ENCODE data around the gene ATXN10.

Gene ATXN10

GRCh38 chr22:45769569-45770210 lies 98.1 kb downstream of the ATXN10 start:
- Histone ChIP-seq H3K4me3 (ENCODE audit: low read depth in 1 of 2, low read length in 2 of 2) (no peak overlapping the region), H3K4me1 (ENCODE audit: control insufficient read depth in 1 of 2, insufficient read depth in 2 of 2, low read length in 2 of 2) (peaks cover 0 to 3% of the 10 kb centered on the region in 2 donors), H3K27me3 (ENCODE audit: low read depth, low read length) (no peaks in the 10 kb centered on the region), H3K27ac (ENCODE audit: low read length) (no peak overlapping the region), H3K36me3 (ENCODE audit: control insufficient read depth in 1 of 2, insufficient read depth in 2 of 2, low read length in 2 of 2) (peaks cover 0 to 13% of the 10 kb centered on the region in 2 donors), H3K9me3 (ENCODE audit: control insufficient read depth in 1 of 2, low read length in 2 of 2) (no peaks in the 10 kb centered on the region)

- Histone ChIP-seq H3K36me3 (ENCODE audit: control insufficient read depth in 1 of 2, insufficient read depth in 2 of 2, low read length in 2 of 2) (peaks cover 0 to 11% of the 10 kb centered on the region in 2 donors), H3K4me1 (ENCODE audit: control insufficient read depth in 1 of 2, insufficient read depth in 2 of 2, low read length in 2 of 2) (peaks cover 0 to 3% of the 10 kb centered on the region in 2 donors)
These were observed 98.9 kb downstream of the ATXN10 start for GRCh38 chr22:45770506-45770905.

GRCh38 chr22:45771057-45771456 lies 99.4 kb downstream of the ATXN10 start:
- no peak overlapping the region for H3K27ac ChIP-seq (ENCODE audit: low read length)
- H3K4me3 ChIP-seq (ENCODE audit: low read depth in 1 of 2, low read length in 2 of 2), result no peak overlapping the region
- H3K4me1 ChIP-seq (ENCODE audit: control insufficient read depth in 1 of 2, insufficient read depth in 2 of 2, low read length in 2 of 2), result peaks cover 0 to 3% of the 10 kb centered on the region in 2 donors
- no peaks in the 10 kb centered on the region for H3K27me3 ChIP-seq (ENCODE audit: low read depth, low read length)
- H3K9me3 ChIP-seq (ENCODE audit: control insufficient read depth in 1 of 2, low read length in 2 of 2), result no peaks in the 10 kb centered on the region
- peaks cover 0 to 11% of the 10 kb centered on the region in 2 donors for H3K36me3 ChIP-seq (ENCODE audit: control insufficient read depth in 1 of 2, insufficient read depth in 2 of 2, low read length in 2 of 2)

More at GRCh38 chr22:45770506-45770905, 98.9 kb downstream of the ATXN10 start:
- no peak overlapping the region for H3K27ac ChIP-seq (ENCODE audit: low read length)
- H3K4me3 ChIP-seq (ENCODE audit: low read depth in 1 of 2, low read length in 2 of 2), result no peak overlapping the region
- H3K27me3 ChIP-seq (ENCODE audit: low read depth, low read length), result no peaks in the 10 kb centered on the region
- no peaks in the 10 kb centered on the region for H3K9me3 ChIP-seq (ENCODE audit: control insufficient read depth in 1 of 2, low read length in 2 of 2)

- Histone ChIP-seq H3K4me3 (ENCODE audit: low read depth in 1 of 2, low read length in 2 of 2) (no peak overlapping the region), H3K4me1 (ENCODE audit: control insufficient read depth in 1 of 2, insufficient read depth in 2 of 2, low read length in 2 of 2) (peaks cover 0 to 3% of the 10 kb centered on the region in 2 donors), H3K27me3 (ENCODE audit: low read depth, low read length) (no peaks in the 10 kb centered on the region), H3K27ac (ENCODE audit: low read length) (no peak overlapping the region), H3K36me3 (ENCODE audit: control insufficient read depth in 1 of 2, insufficient read depth in 2 of 2, low read length in 2 of 2) (peaks cover 0 to 7% of the 10 kb centered on the region in 2 donors), H3K9me3 (ENCODE audit: control insufficient read depth in 1 of 2, low read length in 2 of 2) (no peaks in the 10 kb centered on the region)
These were observed 100.1 kb downstream of the ATXN10 start for GRCh38 chr22:45771711-45772110.

GRCh38 chr22:45772743-45773142 lies 101.1 kb downstream of the ATXN10 start:
- H3K36me3 ChIP-seq (ENCODE audit: control insufficient read depth in 1 of 2, insufficient read depth in 2 of 2, low read length in 2 of 2), result peaks cover 4 to 11% of the 10 kb centered on the region in 2 donors
- H3K9me3 ChIP-seq (ENCODE audit: control insufficient read depth in 1 of 2, low read length in 2 of 2), result no peaks in the 10 kb centered on the region
- no peaks in the 10 kb centered on the region for H3K27me3 ChIP-seq (ENCODE audit: low read depth, low read length)
- no peak overlapping the region for H3K27ac ChIP-seq (ENCODE audit: low read length)
- no peak overlapping the region for H3K4me3 ChIP-seq (ENCODE audit: low read depth in 1 of 2, low read length in 2 of 2)
- H3K4me1 ChIP-seq (ENCODE audit: control insufficient read depth in 1 of 2, insufficient read depth in 2 of 2, low read length in 2 of 2), result peaks cover 0 to 3% of the 10 kb centered on the region in 2 donors

GRCh38 chr22:45774001-45774670 lies 102.5 kb downstream of the ATXN10 start:
- Histone ChIP-seq H3K4me1 (ENCODE audit: control insufficient read depth in 1 of 2, insufficient read depth in 2 of 2, low read length in 2 of 2) (no peaks in the 10 kb centered on the region), H3K27ac (ENCODE audit: low read length) (no peak overlapping the region), H3K36me3 (ENCODE audit: control insufficient read depth in 1 of 2, insufficient read depth in 2 of 2, low read length in 2 of 2) (peaks cover 5 to 12% of the 10 kb centered on the region in 2 donors), H3K4me3 (ENCODE audit: low read depth in 1 of 2, low read length in 2 of 2) (no peak overlapping the region), H3K27me3 (ENCODE audit: low read depth, low read length) (no peaks in the 10 kb centered on the region), H3K9me3 (ENCODE audit: control insufficient read depth in 1 of 2, low read length in 2 of 2) (no peaks in the 10 kb centered on the region)

- no peaks in the 10 kb centered on the region for H3K4me1 ChIP-seq (ENCODE audit: control insufficient read depth in 1 of 2, insufficient read depth in 2 of 2, low read length in 2 of 2)
- no peak overlapping the region for H3K27ac ChIP-seq (ENCODE audit: low read length)
- H3K36me3 ChIP-seq (ENCODE audit: control insufficient read depth in 1 of 2, insufficient read depth in 2 of 2, low read length in 2 of 2), result peaks cover 5 to 12% of the 10 kb centered on the region in 2 donors
These were observed 103.4 kb downstream of the ATXN10 start for GRCh38 chr22:45775062-45775461.

GRCh38 chr22:45775569-45776312 lies 104.1 kb downstream of the ATXN10 start:
- no peaks in the 10 kb centered on the region for H3K27me3 ChIP-seq (ENCODE audit: low read depth, low read length)
- H3K27ac ChIP-seq (ENCODE audit: low read length), result no peak overlapping the region
- H3K4me1 ChIP-seq (ENCODE audit: control insufficient read depth in 1 of 2, insufficient read depth in 2 of 2, low read length in 2 of 2), result no peaks in the 10 kb centered on the region
- peaks cover 5 to 9% of the 10 kb centered on the region in 2 donors for H3K36me3 ChIP-seq (ENCODE audit: control insufficient read depth in 1 of 2, insufficient read depth in 2 of 2, low read length in 2 of 2)
- H3K9me3 ChIP-seq (ENCODE audit: control insufficient read depth in 1 of 2, low read length in 2 of 2), result no peaks in the 10 kb centered on the region
- no peak overlapping the region for H3K4me3 ChIP-seq (ENCODE audit: low read depth in 1 of 2, low read length in 2 of 2)

More at GRCh38 chr22:45775062-45775461, 103.4 kb downstream of the ATXN10 start:
- H3K4me3 ChIP-seq (ENCODE audit: low read depth in 1 of 2, low read length in 2 of 2), result no peak overlapping the region
- no peaks in the 10 kb centered on the region for H3K9me3 ChIP-seq (ENCODE audit: control insufficient read depth in 1 of 2, low read length in 2 of 2)
- no peaks in the 10 kb centered on the region for H3K27me3 ChIP-seq (ENCODE audit: low read depth, low read length)

GRCh38 chr22:45776313-45776585 lies 104.6 kb downstream of the ATXN10 start:
- H3K27me3 ChIP-seq (ENCODE audit: low read depth, low read length), result no peaks in the 10 kb centered on the region
- no peaks in the 10 kb centered on the region for H3K9me3 ChIP-seq (ENCODE audit: control insufficient read depth in 1 of 2, low read length in 2 of 2)
- H3K4me3 ChIP-seq (ENCODE audit: low read depth in 1 of 2, low read length in 2 of 2), result no peak overlapping the region
- H3K36me3 ChIP-seq (ENCODE audit: control insufficient read depth in 1 of 2, insufficient read depth in 2 of 2, low read length in 2 of 2), result peaks cover 5% of the 10 kb centered on the region in 2 donors
- no peaks in the 10 kb centered on the region for H3K4me1 ChIP-seq (ENCODE audit: control insufficient read depth in 1 of 2, insufficient read depth in 2 of 2, low read length in 2 of 2)
- no peak overlapping the region for H3K27ac ChIP-seq (ENCODE audit: low read length)

GRCh38 chr22:45777046-45777851 lies 105.6 kb downstream of the ATXN10 start:
- Histone ChIP-seq H3K4me3 (ENCODE audit: low read depth in 1 of 2, low read length in 2 of 2) (no peak overlapping the region), H3K27me3 (ENCODE audit: low read depth, low read length) (no peaks in the 10 kb centered on the region), H3K36me3 (ENCODE audit: control insufficient read depth in 1 of 2, insufficient read depth in 2 of 2, low read length in 2 of 2) (peaks cover 5% of the 10 kb centered on the region in 2 donors), H3K9me3 (ENCODE audit: control insufficient read depth in 1 of 2, low read length in 2 of 2) (no peaks in the 10 kb centered on the region), H3K4me1 (ENCODE audit: control insufficient read depth in 1 of 2, insufficient read depth in 2 of 2, low read length in 2 of 2) (no peaks in the 10 kb centered on the region), H3K27ac (ENCODE audit: low read length) (no peak overlapping the region)

Data from muscle layer of duodenum (tissue), 2 donors.